Measurements from ENCODE around the gene GPR137B. TPM values are rescaled to one million over a fixed set of nuclear protein-coding genes. Genes with fewer than 3 reads are reported as not detected.
A peak's percentile ranks its signal among the peaks of the same experiment; 100 is the strongest.

Gene GPR137B
- total and polyA plus RNA-seq, 2 of the 8 experiments (the other 6 are each of a cell fraction or from before 2014, with no cell fraction given), result 6.9 to 7.7 TPM

DNA sequence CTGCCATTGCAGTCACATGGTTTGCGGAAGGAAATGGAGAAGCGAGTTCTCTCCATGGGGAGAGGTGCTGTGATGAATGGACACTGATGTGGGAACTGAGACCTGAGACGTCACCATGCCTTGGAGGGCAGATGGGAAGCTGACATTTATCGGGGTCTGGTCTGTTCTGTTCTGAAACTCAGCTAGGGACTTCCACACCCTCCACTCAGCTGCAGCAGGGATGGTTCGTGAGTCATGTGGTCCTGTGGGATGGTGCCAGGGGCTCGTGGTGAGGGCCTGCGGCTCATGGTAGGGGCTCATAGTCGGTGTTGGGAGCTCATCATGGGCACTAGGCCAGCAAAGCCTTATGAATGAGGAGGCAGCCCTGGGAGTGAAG lies 6.1 kb downstream of the GPR137B start:
- no peak overlapping the region for H3K56ac ChIP-seq (replicated peaks; ENCODE audit: insufficient read length, low read depth, low read length)
- no peak overlapping the region for H2AFZ ChIP-seq (ENCODE audit: low read length)
- H3K27ac ChIP-seq (ENCODE audit: low read depth, low read length), result no peak overlapping the region
- no peak overlapping the region for H2BK120ac ChIP-seq (replicated peaks; ENCODE audit: low read depth, low read length)
- no peak overlapping the region for H3K4me2 ChIP-seq (ENCODE audit: insufficient read depth in 1 of 2, low read depth in 2 of 2, low read length in 2 of 2)
- H3K9me3 ChIP-seq (ENCODE audit: insufficient read depth in 2 of 2, low read depth in 1 of 2, low read length in 1 of 2), result no peaks in the 10 kb centered on the region
- FAIRE-seq, result no peak
- no peak overlapping the region for H4K5ac ChIP-seq (ENCODE audit: insufficient read length, low read depth, low read length)
- 0 out of 2 replicates have a peak overlapping the region, but pooled peaks have one; percentile 49 for H2BK5ac ChIP-seq (ENCODE audit: low read depth, low read length)
- no peak overlapping the region for H3K4ac ChIP-seq (replicated peaks; ENCODE audit: insufficient read length, low read depth, low read length)
- H2BK20ac ChIP-seq (ENCODE audit: low read length), result no peak overlapping the region
- H3K79me2 ChIP-seq (ENCODE audit: control insufficient read depth in 1 of 2, insufficient read depth in 2 of 2, low read length in 2 of 2), result peaks cover 0 to 12% of the 10 kb centered on the region in 2 experiments; a peak in 2 of 4 replicates
- peaks cover 6 to 16% of the 10 kb centered on the region in 2 experiments for H4K20me1 ChIP-seq (replicated peaks in 1 of 2; ENCODE audit: control insufficient read depth in 1 of 2, insufficient read depth in 2 of 2, low read length in 2 of 2)
- peaks cover 6% of the 10 kb centered on the region for H3K79me1 ChIP-seq (ENCODE audit: low read depth, low read length)
- peak overlapping the region; percentile 63; the same call in 1 of the 2 replicates for H4K8ac ChIP-seq (ENCODE audit: extremely low read depth, insufficient read depth, low read length)
- no peak overlapping the region for H3K18ac ChIP-seq (ENCODE audit: extremely low read depth, low read length)
- H3K23me2 ChIP-seq (ENCODE audit: low read depth, low read length), result peaks cover 5% of the 10 kb centered on the region; the same call in 1 of the 2 replicates
- ChIA-PET POLR2A (ENCODE audit: partially characterized antibody) (no interaction called here), CTCF (ENCODE audit: partially characterized antibody) (interaction anchor here (0.8 to 3.5 kb wide), 3 partner anchors 10 to 21 kb away, joined by 3 to 18 read pairs (median 7); no protein-coding TSS in a partner anchor)
- H2BK12ac ChIP-seq (ENCODE audit: low read depth, low read length), result no peak overlapping the region
- H2BK15ac ChIP-seq (ENCODE audit: low read length), result no peak overlapping the region
- 95% methylated on average over 8 of the region's 8 CpGs; no CpG with 5 or more reads in 1 of the 2 experiments for WGBS, 2 experiments (ENCODE audit: extremely low coverage in 1 of 2, insufficient coverage in 1 of 2, insufficient read length in 1 of 2, insufficient replicate concordance in 2 of 2, low coverage in 1 of 2, low lambda C conversion rate in 2 of 2, missing lambda C conversion rate in 1 of 2)
- peaks cover 4 to 11% (median 6%) of the 10 kb centered on the region in 4 experiments; a peak in 6 of 7 replicates for H3K4me1 ChIP-seq (replicated peaks in 1 of 4; ENCODE audit: control insufficient read depth in 3 of 4, insufficient read depth in 4 of 4, low read length in 3 of 4)
- H3K36me3 ChIP-seq (ENCODE audit: control insufficient read depth in 2 of 4, insufficient read depth in 4 of 4, low read length in 3 of 4), result no peaks in the 10 kb centered on the region; a peak in 1 of 8 replicates
- no peak overlapping the region for H3K4me3 ChIP-seq (ENCODE audit: extremely low read depth in 1 of 4, insufficient read depth in 2 of 4, low read depth in 3 of 4, low read length in 4 of 4)
- no peak overlapping the region for H3K23ac ChIP-seq (ENCODE audit: insufficient read length)
- DNase-seq (ENCODE audit: low read depth in 1 of 2, low spot score in 2 of 2), result no peak
- H3K27me3 ChIP-seq (replicated peaks in 1 of 4; ENCODE audit: control insufficient read depth in 3 of 4, extremely low read depth in 1 of 4, insufficient read depth in 3 of 4, low read length in 3 of 4), result peaks cover 0 to 13% (median 10%) of the 10 kb centered on the region in 4 experiments; a peak in 6 of 7 replicates
- no peak overlapping the region for H3K9ac ChIP-seq (replicated peaks in 1 of 4; ENCODE audit: extremely low read depth in 1 of 4, low read depth in 3 of 4, low read length in 3 of 4)
- no peak overlapping the region for H3K14ac ChIP-seq (ENCODE audit: insufficient read length)
- no peak overlapping the region for H2AK5ac ChIP-seq (ENCODE audit: low read depth, low read length)
- no peak overlapping the region for H4K91ac ChIP-seq (replicated peaks; ENCODE audit: insufficient read length, low read length)
- TF ChIP-seq RXRA (IDR thresholded peaks at IDR 0.05; ENCODE audit: insufficient read depth, low read depth, low read length), result no peak
- TF ChIP-seq ATF2 (IDR thresholded peaks at IDR 0.05; ENCODE audit: low read length), result no peak
- no peak for TF ChIP-seq EGR1 (IDR thresholded peaks at IDR 0.05; ENCODE audit: borderline replicate concordance, low read depth, low read length)
- no peak for TF ChIP-seq BCL11A (IDR thresholded peaks at IDR 0.05; ENCODE audit: low read depth in 2 of 2, low read length in 2 of 2)
- no peak for TF ChIP-seq TEAD4 (IDR thresholded peaks at IDR 0.05; ENCODE audit: low read depth, low read length)
- no peak for TF ChIP-seq GABPA (IDR thresholded peaks at IDR 0.05; ENCODE audit: borderline replicate concordance, insufficient read depth, low read length)
- no peak for TF ChIP-seq JUND (IDR thresholded peaks at IDR 0.05; ENCODE audit: low read length)
- no peak for TF ChIP-seq SUZ12 (IDR thresholded peaks at IDR 0.05; ENCODE audit: low read length)
- no peak for TF ChIP-seq RFX5 (IDR thresholded peaks at IDR 0.05; ENCODE audit: borderline replicate concordance, low read depth, low read length)
- TF ChIP-seq TAF1 (IDR thresholded peaks at IDR 0.05; ENCODE audit: low read depth, low read length), result no peak
- no peak for TF ChIP-seq GTF2F1 (IDR thresholded peaks at IDR 0.05; ENCODE audit: borderline replicate concordance, low read depth, low read length)
- no peak for TF ChIP-seq PHF8 (conservative IDR thresholded peaks at IDR 0.05; ENCODE audit: low read depth, low read length)
- no peak for TF ChIP-seq YY1 (IDR thresholded peaks at IDR 0.05; ENCODE audit: low read depth, low read length)
